SH-SY5Y (cell line): ENCODE data around the gene NCBP1.

Experiments
- GATA2 ChIP-seq: IDR thresholded peaks from 2 replicates; pipeline ENCODE4 v1.6.1; 2011; ENCODE audit warnings: mild to moderate bottlenecking, low read depth, low read length
- GATA3 ChIP-seq: IDR thresholded peaks from 2 replicates; pipeline ENCODE4 v1.6.1; 2011; ENCODE audit warnings: low read depth, mild to moderate bottlenecking, low read length, moderate library complexity

DNA sequence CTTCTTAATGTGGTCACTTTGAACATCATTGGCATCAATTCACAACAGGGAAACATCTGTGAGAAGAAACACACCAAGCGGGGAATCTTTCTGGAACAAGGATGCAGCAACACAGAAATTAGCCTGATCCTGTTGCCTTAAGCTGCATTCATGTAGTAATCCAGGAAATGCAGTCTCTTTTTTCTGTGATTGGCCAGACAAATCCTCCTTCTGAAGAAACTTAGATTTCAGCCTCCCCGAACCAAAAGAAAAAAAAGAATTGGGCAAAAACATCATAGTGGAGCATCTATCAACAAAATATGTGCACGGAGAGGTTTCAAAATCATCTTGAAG lies 70.7 kb downstream of the NCBP1 start:
- TF ChIP-seq GATA3 (no peak), GATA2 (no peak)
